Neural crest cell (in vitro differentiated cells): ENCODE results near the gene GFER. TPM values are rescaled to one million over a fixed set of nuclear protein-coding genes. Genes with fewer than 3 reads are reported as not detected.

Experiments used
- DNase-seq: peaks from one replicate; pipeline ENCODE4 v3.0.0; 2021; ENCODE audit warnings: low read depth, mixed read lengths, low spot score
- H3K27ac Mint-ChIP-seq: one replicate; pipeline ENCODE4 v1.8.0; 2021; ENCODE audit warnings: mild to moderate bottlenecking, mixed read lengths; ENCODE audit not compliant: unreplicated experiment
- H3K27me3 Mint-ChIP-seq: 2 replicates; pipeline ENCODE4 v1.8.0; 2021; ENCODE audit warnings: low read depth, mild to moderate bottlenecking, mixed read lengths
- H3K36me3 Mint-ChIP-seq: 2 replicates; pipeline ENCODE4 v1.8.0; 2021; ENCODE audit warnings: low read depth, mild to moderate bottlenecking, mixed read lengths
- H3K4me1 Mint-ChIP-seq: 2 replicates; pipeline ENCODE4 v1.8.0; 2021; ENCODE audit warnings: mixed read lengths
- H3K4me3 Mint-ChIP-seq: one replicate; pipeline ENCODE4 v1.8.0; 2021; ENCODE audit warnings: mild to moderate bottlenecking, mixed read lengths
- H3K9me3 Mint-ChIP-seq: 2 replicates; pipeline ENCODE4 v1.8.0; 2021; ENCODE audit warnings: mixed read lengths
- CTCF ChIP-seq: fragments of 200-600 bp; sonication (generic); conservative IDR thresholded peaks from 2 replicates; pipeline ENCODE4 v1.5.0; 2021; ENCODE audit warnings: antibody characterized with exemption, mild to moderate bottlenecking
- total RNA-seq: library from RNA; stranded (reverse); gene quantifications from 2 replicates; pipeline ENCODE4 v1.2.1, GENCODE V29; 2021

GFER gene
- total RNA-seq, 1 donor from 2014 or later, result 42.5 TPM

GRCh38 chr16:2026461-2027023, 42.5 kb downstream of the GFER start, which contains the start of gene NHERF2:
NHERF2 (plus strand) TSS chr16:2026902; CDS start chr16:2027006, 104 bp downstream.
- no peak within 1 kb of the TSS for H3K27ac Mint-ChIP-seq
- H3K4me3 Mint-ChIP-seq, result peak within 1 kb of the TSS; percentile 82
- peaks cover 48% of the 10 kb centered on the region for H3K27me3 Mint-ChIP-seq
- H3K36me3 Mint-ChIP-seq, result no peaks in the 10 kb centered on the region
- peaks cover 21% of the 10 kb centered on the region for H3K4me1 Mint-ChIP-seq
- no peak for TF ChIP-seq CTCF
- no peak for DNase-seq
- H3K9me3 Mint-ChIP-seq, result no peaks in the 10 kb centered on the region

- Mint-ChIP-seq H3K27ac (no peak overlapping the region), H3K4me3 (peak overlapping the region; percentile 82), H3K9me3 (no peaks in the 10 kb centered on the region), H3K4me1 (peaks cover 21% of the 10 kb centered on the region), H3K27me3 (peaks cover 40% of the 10 kb centered on the region), H3K36me3 (no peaks in the 10 kb centered on the region)
- no peak for TF ChIP-seq CTCF
- no peak for DNase-seq
Observed at GRCh38 chr16:2027024-2028010, 43.3 kb downstream of the GFER start.

GRCh38 chr16:2028146-2028545, 44.2 kb downstream of the GFER start:
- Mint-ChIP-seq H3K4me1 (peaks cover 13% of the 10 kb centered on the region), H3K27ac (no peak overlapping the region), H3K4me3 (no peak overlapping the region), H3K27me3 (peaks cover 32% of the 10 kb centered on the region), H3K9me3 (no peaks in the 10 kb centered on the region), H3K36me3 (no peaks in the 10 kb centered on the region)
- DNase-seq, result no peak
- no peak for TF ChIP-seq CTCF

- Mint-ChIP-seq H3K9me3 (no peaks in the 10 kb centered on the region), H3K27me3 (peaks cover 29% of the 10 kb centered on the region), H3K36me3 (no peaks in the 10 kb centered on the region), H3K4me1 (peaks cover 11% of the 10 kb centered on the region), H3K27ac (no peak overlapping the region), H3K4me3 (no peak overlapping the region)
- TF ChIP-seq CTCF, result no peak
- DNase-seq, result no peak
Observed at GRCh38 chr16:2028620-2029220, 44.7 kb downstream of the GFER start.

GRCh38 chr16:2029350-2029749, 45.4 kb downstream of the GFER start:
- TF ChIP-seq CTCF, result no peak
- Mint-ChIP-seq H3K4me3 (no peak overlapping the region), H3K9me3 (no peaks in the 10 kb centered on the region), H3K27me3 (peaks cover 27% of the 10 kb centered on the region), H3K4me1 (peaks cover 10% of the 10 kb centered on the region), H3K27ac (no peak overlapping the region), H3K36me3 (no peaks in the 10 kb centered on the region)
- DNase-seq, result no peak
